GM23338 (cell line): ENCODE results near the gene PPBP.

Source experiments
- CREB1 ChIP-seq: fragments of 250-450 bp; sonication (Bioruptor Pico); IDR thresholded peaks from 2 replicates; pipeline ENCODE4 v1.5.0; 2020; ENCODE audit warnings: low read depth, mild to moderate bottlenecking, moderate library complexity
- EZH2 ChIP-seq: fragments of 200-600 bp; sonication (generic); IDR thresholded peaks from one replicate; pipeline ENCODE4 v1.8.0; 2017; ENCODE audit warnings: antibody characterized with exemption, mild to moderate bottlenecking, low read depth; ENCODE audit not compliant: unreplicated experiment
- EZH2phosphoT487 ChIP-seq: fragments of 200-600 bp; sonication (generic); IDR thresholded peaks from one replicate; pipeline ENCODE4 v1.8.1; 2018; ENCODE audit warnings: antibody characterized with exemption; ENCODE audit not compliant: unreplicated experiment
- NANOG ChIP-seq: IDR thresholded peaks from 2 replicates; pipeline ENCODE4 v1.6.1; 2016; ENCODE audit warnings: antibody characterized with exemption, borderline replicate concordance
- POLR2AphosphoS5 ChIP-seq: IDR thresholded peaks from 2 replicates; pipeline ENCODE4 v1.6.1; 2016; ENCODE audit warnings: antibody characterized with exemption, low read depth
- STAT1 ChIP-seq: IDR thresholded peaks from one replicate; pipeline ENCODE4 v1.6.1; 2016; ENCODE audit warnings: antibody characterized with exemption; ENCODE audit not compliant: unreplicated experiment
- ZNF114 ChIP-seq: fragments of 250-450 bp; sonication (Bioruptor Pico); IDR thresholded peaks from 2 replicates; pipeline ENCODE4 v1.5.0; 2020; ENCODE audit warnings: mild to moderate bottlenecking, moderate library complexity
- TF ChIP-seq, protein P1 (sequence below), 2 experiments: fragments of 200-600 bp in 1 of 2; sonication (generic) in 1 of 2; conservative IDR thresholded peaks; 2 replicates each; pipeline versions ENCODE4 v1.5.1 to v1.6.1; 2016 to 2017; ENCODE audit warnings: antibody characterized with exemption in 2 of 2, low read depth in 2 of 2, mild to moderate bottlenecking in 2 of 2, moderate library complexity in 1 of 2
- TF ChIP-seq, protein P2 (sequence below): IDR thresholded peaks from one replicate; pipeline ENCODE4 v1.6.1; 2018; ENCODE audit warnings: antibody characterized with exemption; ENCODE audit not compliant: unreplicated experiment

DNA sequence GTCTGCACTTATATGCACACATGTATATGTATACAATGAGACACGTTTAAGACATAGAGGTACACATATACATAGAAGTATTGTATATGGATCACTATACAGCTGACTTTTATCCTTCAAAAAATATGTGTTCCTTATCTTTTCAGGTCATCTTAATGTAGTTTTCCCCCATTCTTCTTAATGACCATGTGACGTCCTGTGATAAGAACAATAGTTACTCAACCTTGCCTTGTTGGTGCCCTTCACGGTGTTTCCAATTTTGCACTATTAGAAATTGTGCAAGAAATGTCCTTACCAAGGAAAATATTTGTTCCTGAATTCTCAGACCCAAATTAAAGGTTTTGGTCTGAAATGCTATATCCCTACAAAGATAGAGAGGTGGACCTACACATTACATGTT, 1.0 kb upstream of the PPBP start:
- TF ChIP-seq, protein P1, sequence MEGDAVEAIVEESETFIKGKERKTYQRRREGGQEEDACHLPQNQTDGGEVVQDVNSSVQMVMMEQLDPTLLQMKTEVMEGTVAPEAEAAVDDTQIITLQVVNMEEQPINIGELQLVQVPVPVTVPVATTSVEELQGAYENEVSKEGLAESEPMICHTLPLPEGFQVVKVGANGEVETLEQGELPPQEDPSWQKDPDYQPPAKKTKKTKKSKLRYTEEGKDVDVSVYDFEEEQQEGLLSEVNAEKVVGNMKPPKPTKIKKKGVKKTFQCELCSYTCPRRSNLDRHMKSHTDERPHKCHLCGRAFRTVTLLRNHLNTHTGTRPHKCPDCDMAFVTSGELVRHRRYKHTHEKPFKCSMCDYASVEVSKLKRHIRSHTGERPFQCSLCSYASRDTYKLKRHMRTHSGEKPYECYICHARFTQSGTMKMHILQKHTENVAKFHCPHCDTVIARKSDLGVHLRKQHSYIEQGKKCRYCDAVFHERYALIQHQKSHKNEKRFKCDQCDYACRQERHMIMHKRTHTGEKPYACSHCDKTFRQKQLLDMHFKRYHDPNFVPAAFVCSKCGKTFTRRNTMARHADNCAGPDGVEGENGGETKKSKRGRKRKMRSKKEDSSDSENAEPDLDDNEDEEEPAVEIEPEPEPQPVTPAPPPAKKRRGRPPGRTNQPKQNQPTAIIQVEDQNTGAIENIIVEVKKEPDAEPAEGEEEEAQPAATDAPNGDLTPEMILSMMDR (conservative IDR thresholded peaks at IDR 0.05; ENCODE audit: low read depth in 2 of 2): no peak
- TF ChIP-seq EZH2 (no peak), POLR2AphosphoS5 (no peak), EZH2phosphoT487 (no peak), CREB1 (CRISPR knock-in tag) (no peak), ZNF114 (CRISPR knock-in tag) (no peak), STAT1 (no peak), NANOG (no peak)
- TF ChIP-seq, protein P2, sequence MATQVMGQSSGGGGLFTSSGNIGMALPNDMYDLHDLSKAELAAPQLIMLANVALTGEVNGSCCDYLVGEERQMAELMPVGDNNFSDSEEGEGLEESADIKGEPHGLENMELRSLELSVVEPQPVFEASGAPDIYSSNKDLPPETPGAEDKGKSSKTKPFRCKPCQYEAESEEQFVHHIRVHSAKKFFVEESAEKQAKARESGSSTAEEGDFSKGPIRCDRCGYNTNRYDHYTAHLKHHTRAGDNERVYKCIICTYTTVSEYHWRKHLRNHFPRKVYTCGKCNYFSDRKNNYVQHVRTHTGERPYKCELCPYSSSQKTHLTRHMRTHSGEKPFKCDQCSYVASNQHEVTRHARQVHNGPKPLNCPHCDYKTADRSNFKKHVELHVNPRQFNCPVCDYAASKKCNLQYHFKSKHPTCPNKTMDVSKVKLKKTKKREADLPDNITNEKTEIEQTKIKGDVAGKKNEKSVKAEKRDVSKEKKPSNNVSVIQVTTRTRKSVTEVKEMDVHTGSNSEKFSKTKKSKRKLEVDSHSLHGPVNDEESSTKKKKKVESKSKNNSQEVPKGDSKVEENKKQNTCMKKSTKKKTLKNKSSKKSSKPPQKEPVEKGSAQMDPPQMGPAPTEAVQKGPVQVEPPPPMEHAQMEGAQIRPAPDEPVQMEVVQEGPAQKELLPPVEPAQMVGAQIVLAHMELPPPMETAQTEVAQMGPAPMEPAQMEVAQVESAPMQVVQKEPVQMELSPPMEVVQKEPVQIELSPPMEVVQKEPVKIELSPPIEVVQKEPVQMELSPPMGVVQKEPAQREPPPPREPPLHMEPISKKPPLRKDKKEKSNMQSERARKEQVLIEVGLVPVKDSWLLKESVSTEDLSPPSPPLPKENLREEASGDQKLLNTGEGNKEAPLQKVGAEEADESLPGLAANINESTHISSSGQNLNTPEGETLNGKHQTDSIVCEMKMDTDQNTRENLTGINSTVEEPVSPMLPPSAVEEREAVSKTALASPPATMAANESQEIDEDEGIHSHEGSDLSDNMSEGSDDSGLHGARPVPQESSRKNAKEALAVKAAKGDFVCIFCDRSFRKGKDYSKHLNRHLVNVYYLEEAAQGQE: no peak
